Measurements from ENCODE around the gene MBD1.
A peak's percentile ranks its signal among the peaks of the same experiment; 100 is the strongest.

MBD1 gene

DNA sequence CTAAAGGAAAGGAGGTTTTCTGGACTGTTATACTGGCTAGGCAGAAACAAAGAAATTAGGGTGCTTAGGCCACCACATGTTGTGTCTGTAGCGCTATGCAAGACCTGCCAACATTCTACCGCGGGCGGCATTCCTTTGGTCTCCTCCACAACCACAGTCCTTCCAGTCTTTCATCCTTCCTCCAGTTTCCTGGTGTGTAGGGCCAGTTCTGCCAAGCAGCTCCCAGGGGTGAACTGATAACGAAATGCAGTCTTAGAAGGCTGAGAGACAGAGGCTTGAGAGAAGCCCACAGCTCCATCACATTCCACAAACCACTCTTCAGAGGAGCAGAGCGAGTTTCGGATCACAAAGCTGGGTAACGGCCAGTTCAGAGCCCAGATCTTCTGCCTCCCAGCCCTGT is 25.6 kb upstream of the MBD1 start:
- no peak for TF ChIP-seq CTCF (IDR thresholded peaks at IDR 0.05; ENCODE audit: borderline replicate concordance, insufficient read depth, low read depth, low read length)
- H3K4me3 ChIP-seq (ENCODE audit: low read depth, low read length), result no peak overlapping the region

- no peak overlapping the region for H3K4me3 ChIP-seq (ENCODE audit: low read depth, low read length)
- TF ChIP-seq CTCF (IDR thresholded peaks at IDR 0.05; ENCODE audit: borderline replicate concordance, insufficient read depth, low read depth, low read length), result no peak
Observed at GRCh38 chr18:50301074-50301473, 19.8 kb upstream of the MBD1 start.

GRCh38 chr18:50299626-50300388 is 18.5 kb upstream of the MBD1 start:
- no peak for TF ChIP-seq CTCF (IDR thresholded peaks at IDR 0.05; ENCODE audit: borderline replicate concordance, insufficient read depth, low read depth, low read length)
- H3K4me3 ChIP-seq (ENCODE audit: low read depth, low read length), result no peak overlapping the region

DNA sequence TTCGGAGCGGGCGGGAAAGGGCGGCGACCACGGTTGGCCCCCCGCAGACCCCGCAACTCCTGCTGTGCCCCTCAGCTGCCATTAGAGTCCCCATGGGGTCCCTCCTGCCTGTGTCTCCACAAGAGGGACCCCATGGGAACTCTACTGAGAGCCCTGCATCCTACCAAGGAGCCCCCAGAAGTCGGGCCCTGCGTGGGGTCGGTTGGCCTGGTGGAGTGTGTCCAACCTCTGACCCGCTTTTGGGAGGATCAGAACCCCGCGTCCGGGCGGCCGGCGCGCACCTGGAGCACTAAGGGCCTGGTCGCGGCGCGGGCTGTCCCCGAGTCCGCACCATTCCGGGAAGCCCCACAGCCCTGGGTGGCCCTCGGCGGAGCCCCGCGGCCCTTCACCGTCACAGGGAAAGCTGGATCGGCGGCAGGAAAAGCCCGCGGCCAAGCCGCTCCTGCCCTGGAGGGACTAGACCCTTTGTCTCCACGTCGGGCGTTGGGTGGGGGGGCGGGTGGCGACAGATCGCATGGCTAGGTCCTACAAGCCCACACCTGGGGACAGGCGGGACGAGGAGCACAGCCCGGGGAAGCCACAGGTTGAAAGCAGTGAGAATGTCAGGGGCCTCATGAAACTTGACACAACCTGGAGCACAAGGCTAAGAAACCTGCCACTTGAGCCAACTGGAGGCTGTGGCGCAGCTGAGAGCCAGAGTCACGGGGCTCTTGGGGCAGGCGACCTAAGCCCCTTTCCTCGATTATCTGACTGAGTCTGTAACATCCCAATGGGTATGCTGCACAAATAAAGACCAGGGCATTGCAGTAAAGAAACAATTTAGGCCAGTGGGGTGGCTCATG is 17.3 kb upstream of the MBD1 start:
- TF ChIP-seq CTCF (IDR thresholded peaks at IDR 0.05; ENCODE audit: borderline replicate concordance, insufficient read depth, low read depth, low read length), result no peak
- H3K4me3 ChIP-seq (ENCODE audit: low read depth, low read length), result no peak overlapping the region

DNA sequence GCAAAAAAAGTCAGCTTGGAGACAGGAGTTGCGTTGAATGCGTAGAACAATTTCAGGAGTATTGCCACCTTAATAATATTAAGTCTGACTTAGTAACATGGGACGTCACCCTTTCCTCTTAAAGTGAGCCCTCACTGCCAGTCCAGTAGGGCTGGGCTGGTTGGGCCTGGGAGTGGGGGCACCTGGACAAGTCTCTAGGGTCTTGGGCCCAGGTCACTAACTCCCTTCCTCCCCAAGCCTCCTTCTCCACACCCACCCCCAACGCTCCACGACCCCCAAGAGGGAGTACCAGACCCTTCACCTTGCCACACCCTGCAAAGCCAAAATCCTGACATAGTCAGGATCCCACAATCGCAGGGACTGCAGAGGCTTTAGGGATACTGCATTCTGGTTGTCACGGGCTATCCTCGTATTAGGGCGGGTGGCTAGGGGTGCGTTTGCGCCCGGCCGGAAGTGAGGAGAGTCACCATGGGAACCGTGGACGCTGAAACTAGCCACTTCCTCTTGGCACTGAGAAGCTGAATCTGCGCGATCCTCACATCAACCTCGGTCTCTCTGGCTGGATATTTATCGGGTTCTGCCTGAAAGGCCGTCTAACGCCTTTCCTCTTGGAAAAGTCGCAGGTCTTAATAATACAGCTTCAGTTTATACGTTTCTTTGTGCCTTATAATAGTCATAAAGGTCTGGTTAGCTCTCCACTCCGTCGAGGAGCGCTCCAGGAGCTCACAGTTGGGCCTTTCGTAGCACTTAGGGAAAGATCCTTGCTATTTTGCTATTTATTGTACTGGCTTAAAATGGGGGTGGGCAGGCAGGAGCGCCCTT is 16.5 kb upstream of the MBD1 start:
- TF ChIP-seq CTCF (IDR thresholded peaks at IDR 0.05; ENCODE audit: borderline replicate concordance, insufficient read depth, low read depth, low read length), result no peak
- H3K4me3 ChIP-seq (ENCODE audit: low read depth, low read length), result peak overlapping the region; percentile 15

DNA sequence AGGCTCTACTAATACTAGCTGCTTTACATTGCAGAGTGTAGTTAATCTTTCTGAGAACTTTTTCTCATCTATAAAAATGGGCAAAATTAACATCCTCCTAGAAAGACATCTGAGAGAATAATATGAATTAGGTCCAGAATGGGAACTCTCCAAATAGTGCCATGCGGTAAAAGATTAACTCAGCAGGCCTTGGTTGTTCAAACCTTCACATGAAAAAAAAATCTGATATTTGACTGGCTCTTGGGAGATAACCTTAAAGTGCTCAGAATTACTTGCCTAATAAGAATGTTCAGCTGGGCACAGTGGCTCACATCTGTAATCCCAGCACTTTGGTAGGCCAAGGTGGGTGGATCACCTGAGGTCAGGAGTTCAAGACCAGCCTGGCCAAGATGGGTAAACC is 11.7 kb upstream of the MBD1 start:
- no peak for TF ChIP-seq CTCF (IDR thresholded peaks at IDR 0.05; ENCODE audit: borderline replicate concordance, insufficient read depth, low read depth, low read length)
- H3K4me3 ChIP-seq (ENCODE audit: low read depth, low read length), result no peak overlapping the region

Data from GM12875 (cell line).